ENCODE results near the gene PHF1.
"Not testable (repeated sequence)": the region's sequence is repeated elsewhere in the genome, so short reads cannot be mapped to it uniquely, and the experiment has no call there.

Gene PHF1

GRCh38 chr6:33391922-33392594 is 18.8 kb upstream of the PHF1 start:
- no peak for FAIRE-seq

DNA sequence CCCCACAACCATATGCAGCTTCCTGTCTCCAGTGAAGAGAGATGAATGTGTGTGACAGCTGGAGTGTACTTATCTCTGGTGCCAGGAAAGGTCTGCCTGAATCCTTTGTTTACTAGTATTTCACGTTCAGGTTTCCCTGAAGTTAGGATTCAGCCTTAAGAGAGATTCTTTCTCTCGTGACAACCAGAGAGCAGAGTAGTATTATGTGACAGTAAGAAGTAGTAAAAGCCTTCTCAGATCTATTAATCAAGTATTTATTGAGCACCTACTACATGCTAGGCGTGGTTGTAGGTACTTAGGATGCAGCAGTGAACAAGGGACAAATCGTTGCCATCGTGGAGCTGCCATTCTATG is 18.2 kb upstream of the PHF1 start:
- FAIRE-seq: no peak

- no peak for FAIRE-seq
Observed at GRCh38 chr6:33392979-33393378, 17.8 kb upstream of the PHF1 start.

DNA sequence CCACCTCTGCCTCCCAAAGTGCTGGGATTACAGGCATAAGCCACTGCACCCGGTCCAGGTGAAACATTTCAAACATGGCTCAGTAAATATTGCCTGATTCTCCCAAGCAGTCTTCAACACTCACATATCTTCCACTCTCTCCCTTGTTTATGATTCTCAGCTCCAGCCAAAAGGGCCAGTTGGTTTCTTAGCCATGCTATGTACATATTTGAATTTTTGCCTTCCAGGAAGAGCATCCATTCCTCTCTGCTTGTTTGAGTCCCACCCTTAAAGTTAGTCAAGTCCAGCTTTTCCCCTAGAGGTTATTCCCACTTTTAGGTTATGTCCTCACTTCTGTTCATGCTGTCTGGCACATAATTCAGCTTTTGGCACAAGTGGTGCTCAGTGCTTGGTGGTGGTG is 13.3 kb upstream of the PHF1 start:
- FAIRE-seq: no peak

- not testable (repeated sequence) for FAIRE-seq
Observed at GRCh38 chr6:33398601-33399000, 12.2 kb upstream of the PHF1 start.

GRCh38 chr6:33399881-33400280 is 10.9 kb upstream of the PHF1 start:
- not testable (repeated sequence) for FAIRE-seq

DNA sequence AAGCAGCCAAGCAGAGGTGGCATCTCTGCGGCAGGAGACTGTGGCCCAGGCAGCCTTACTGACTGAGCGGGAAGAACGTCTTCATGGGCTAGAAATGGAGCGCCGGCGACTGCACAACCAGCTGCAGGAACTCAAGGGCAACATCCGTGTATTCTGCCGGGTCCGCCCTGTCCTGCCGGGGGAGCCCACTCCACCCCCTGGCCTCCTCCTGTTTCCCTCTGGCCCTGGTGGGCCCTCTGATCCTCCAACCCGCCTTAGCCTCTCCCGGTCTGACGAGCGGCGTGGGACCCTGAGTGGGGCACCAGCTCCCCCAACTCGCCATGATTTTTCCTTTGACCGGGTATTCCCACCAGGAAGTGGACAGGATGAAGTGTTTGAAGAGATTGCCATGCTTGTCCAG is 5.9 kb upstream of the PHF1 start:
- no peak for FAIRE-seq

DNA sequence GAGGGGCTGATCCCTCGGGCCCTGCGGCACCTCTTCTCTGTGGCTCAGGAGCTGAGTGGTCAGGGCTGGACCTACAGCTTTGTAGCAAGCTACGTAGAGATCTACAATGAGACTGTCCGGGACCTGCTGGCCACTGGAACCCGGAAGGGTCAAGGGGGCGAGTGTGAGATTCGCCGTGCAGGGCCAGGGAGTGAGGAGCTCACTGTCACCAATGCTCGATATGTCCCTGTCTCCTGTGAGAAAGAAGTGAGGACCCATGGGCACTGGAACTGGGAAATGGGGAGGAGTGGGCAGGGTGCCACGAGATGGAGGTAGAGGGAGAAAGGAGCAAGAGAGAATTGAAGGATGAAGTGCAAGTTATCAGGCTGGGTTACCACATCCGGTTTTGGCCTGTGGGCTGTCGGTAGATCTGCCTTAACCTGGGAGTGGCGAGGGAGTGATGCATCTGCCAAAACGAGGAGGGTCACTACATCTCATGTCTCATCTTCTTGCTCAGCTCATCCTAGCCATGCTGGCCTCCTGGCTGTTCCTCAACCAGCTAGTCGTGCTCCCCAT is 5.4 kb upstream of the PHF1 start:
- no peak for FAIRE-seq

- FAIRE-seq: no peak
Observed at GRCh38 chr6:33406126-33406525, 4.7 kb upstream of the PHF1 start.

DNA sequence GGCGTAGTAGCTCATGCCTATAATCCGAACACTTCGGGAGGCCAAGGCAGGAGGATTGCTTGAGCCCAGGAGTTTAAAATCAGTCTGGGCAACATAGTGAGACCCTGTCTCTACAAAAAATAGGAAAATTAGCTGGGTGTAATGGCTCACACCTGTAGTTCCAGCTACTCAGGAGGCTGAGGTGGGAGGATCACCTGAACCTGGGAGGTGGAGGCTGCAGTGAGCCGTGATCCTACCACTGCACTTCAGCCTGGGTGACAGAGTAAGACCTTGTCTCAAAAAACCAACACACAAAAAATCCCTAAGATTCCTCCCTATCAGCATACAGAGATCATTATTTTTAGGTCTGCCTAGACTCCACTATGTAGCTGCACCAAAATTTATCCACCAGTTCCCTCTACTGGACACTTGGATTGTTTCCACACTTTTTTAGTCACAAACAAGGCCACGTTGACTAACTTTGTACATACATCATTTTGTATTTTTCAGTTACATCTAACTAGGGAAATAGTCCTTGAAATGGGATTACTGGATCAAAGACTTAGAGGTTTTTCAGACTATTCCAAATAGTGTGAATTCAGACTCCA is 3.6 kb upstream of the PHF1 start:
- peak; percentile 68 for FAIRE-seq

GRCh38 chr6:33410050-33410710 is 634 bp upstream of the PHF1 start:
- peak; percentile 55 for FAIRE-seq

GRCh38 chr6:33411632-33412005 is 805 bp downstream of the PHF1 start:
- no peak for FAIRE-seq

DNA sequence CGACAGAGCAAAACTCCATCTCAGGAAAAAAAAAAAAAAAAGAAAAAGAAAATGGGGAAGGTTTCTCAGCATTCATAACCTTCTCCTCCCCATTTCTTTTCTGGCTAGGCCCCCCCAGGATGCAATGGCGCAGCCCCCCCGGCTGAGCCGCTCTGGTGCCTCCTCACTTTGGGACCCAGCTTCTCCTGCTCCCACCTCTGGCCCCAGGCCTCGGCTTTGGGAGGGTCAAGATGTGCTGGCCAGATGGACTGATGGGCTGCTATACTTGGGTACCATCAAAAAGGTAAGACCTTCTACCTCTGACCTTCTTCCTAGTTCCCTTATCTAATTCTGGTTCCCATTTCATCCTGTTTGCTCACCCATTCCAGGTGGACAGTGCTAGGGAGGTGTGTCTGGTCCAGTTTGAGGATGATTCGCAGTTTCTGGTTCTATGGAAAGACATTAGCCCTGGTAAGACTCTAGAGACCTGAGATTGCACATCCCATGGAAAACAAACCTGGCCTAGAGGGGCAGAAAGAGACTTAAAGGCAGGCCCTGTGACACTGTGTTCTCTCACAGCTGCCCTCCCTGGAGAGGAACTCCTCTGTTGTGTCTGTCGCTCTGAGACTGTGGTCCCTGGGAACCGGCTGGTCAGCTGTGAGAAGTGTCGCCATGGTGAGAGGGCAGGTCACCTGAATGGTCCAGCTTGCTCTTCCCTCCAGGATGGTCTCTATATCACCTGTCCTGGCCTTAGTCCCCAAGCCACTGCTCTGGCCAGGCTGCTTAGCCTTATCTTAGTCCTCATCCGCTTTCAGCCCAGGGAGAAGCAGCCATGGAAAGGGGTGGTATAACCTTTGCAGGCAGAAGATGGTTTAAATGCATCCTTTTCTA is 1.6 kb downstream of the PHF1 start:
- no peak for FAIRE-seq

DNA sequence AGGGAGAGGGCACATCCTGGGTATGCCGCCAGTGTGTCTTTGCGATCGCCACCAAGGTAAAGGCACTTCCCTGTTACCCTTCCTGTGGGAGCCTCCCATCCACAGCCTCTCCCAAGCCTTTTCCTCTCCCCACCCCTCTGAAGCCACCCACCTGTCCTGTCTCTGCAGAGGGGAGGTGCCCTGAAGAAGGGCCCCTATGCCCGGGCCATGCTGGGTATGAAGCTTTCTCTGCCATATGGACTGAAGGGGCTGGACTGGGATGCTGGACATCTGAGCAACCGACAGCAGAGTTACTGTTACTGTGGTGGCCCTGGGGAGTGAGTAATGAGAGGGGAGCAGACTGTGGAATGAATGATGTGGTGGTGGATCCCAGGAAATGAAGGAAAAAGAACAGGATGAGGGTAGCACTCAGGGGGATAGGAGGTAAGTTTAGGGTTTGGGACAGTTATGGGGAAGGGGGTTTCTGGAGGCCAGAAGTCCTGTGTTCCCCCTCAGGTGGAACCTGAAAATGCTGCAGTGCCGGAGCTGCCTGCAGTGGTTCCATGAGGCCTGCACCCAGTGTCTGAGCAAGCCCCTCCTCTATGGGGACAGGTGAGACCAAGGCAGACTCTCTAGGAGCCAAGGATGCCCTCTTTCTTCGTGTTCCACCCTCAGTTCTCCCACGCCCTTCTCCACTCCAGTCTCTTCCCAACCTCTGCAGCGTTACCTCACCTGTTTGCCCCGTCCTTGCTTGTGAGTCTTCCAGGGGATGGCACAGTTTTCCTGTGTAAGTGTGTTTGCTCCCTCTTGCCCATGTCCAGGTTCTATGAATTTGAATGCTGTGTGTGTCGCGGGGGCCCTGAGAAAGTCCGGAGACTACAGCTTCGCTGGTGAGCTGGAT is 2.7 kb downstream of the PHF1 start:
- no peak for FAIRE-seq

DNA sequence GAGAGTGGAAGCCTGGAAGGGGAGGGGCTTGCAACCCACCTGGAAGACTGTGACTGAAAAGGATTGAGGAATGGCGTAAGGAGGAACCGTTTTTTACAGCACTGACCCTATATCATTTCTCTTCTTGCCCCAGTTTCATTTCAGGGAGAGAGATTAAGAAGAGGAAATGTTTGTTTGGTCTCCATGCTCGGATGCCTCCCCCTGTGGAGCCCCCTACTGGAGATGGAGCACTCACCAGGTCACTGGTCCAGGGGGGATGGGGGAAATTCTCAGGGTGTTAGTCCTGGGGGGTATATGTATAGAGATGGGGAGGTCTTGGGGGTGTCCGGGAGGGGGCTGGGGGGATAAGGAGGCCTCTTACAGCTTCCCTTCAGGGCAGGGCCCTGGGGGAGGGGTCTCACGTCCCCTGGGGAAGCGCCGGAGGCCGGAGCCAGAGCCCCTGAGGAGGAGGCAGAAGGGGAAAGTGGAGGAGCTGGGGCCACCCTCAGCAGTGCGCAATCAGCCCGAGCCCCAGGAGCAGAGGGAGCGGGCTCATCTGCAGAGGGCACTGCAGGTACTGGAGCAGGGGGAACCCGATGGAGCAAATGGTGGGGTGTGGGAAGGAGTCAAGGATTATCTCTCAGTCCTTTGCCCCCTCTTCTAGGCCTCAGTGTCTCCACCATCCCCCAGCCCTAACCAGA is 3.9 kb downstream of the PHF1 start:
- FAIRE-seq: no peak

- no peak for FAIRE-seq
Observed at GRCh38 chr6:33415831-33416230, 5.0 kb downstream of the PHF1 start.

- no peak for FAIRE-seq
Observed at GRCh38 chr6:33416386-33417127, 5.7 kb downstream of the PHF1 start.

DNA sequence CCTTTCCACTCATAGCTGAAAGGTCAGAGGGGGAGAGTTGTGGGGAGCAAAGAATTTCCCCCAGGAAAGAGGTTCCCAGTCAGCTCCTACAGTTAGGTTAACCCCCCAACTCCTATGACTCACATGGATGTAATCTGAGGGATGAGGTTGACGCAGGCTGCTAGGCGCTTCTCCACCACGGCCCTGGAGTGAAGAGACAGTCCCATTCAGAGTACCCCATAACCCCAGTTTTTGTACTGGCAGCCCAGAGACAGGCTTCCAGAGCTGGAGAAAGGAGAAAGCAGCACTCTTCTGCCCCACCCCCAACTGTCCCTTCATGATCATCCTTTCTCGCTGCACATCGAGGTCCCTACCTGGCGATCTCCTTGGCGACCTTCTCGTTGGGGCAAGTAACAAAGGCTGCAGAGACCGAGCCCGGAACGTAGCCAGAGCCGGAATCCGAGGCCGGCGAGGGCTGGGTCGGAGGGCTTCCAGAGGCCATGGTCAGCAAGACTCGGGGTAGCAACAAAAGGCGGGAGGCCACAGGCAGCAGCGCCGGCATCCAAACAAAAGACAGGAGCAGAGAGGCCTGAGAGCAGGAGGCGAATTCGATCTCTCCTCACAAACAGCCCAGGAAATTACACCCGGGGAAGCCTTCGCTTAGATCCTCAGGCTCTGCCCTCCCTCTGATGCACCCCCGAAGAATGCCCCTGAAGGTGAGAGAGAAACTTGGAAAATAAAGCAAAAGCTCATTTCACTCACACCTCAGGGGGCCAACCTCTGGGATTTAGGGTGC is 6.5 kb downstream of the PHF1 start:
- FAIRE-seq: no peak

DNA sequence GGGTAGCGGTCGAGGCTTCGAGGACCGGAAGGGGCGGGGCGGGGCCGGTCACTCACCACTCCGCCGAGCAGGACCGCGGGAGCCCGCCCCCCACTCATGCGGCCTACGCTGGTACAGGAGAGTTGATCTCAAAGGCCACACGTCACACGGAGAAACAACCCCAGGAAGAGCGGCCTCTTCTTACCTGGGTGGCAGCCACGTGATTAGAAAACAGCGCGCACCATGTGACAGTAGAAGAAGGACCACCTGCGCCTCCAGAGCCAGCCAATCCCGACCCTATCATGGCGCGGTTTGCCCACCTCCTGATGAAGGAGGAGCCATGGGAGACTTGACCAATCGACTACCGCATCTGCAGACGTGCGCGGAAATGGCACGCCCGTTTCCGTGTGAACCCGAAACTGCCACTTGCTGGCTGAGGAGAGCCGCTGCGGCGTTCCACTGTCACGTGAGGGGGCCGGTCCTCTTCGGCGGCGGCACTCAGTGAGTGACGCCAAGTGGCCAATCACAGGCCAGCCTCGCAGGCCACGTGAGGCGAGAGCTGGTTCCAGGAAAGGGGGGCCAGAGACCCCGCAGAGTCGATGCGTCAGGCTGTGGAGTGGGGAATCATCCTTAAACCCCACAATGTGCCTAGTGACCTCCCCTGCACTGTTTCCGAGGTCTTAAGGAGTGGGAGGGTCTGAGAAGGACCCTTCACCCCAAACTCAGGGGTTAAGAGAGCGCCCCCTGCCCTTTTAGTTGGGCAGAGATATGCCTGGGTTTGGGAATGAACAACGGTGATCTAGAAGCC is 7.3 kb downstream of the PHF1 start, which contains the start of gene CUTA:
Gene CUTA (minus strand): TSS at position 205 of the 787 bp plus-strand sequence. CDS start 107 bp downstream, at position 98.
- peak; percentile 99 for FAIRE-seq

All from A204.1 (cell line).